Parathyroid adenoma (tissue), 2 donors: ENCODE data around the gene PROM1.

ENCODE experiments used
- H2AFZ ChIP-seq: fragments of 300-600 bp; sonication (generic); one replicate; pipeline ENCODE4 v1.7.0; 2017; ENCODE audit warnings: antibody characterized with exemption, mild to moderate bottlenecking
- H3K27ac ChIP-seq: fragments of 300-600 bp; sonication (generic); one replicate; pipeline ENCODE4 v1.7.0; 2017
- H3K27me3 ChIP-seq: fragments of 300-600 bp; sonication (generic); one replicate; pipeline ENCODE4 v1.7.0; 2017; ENCODE audit warnings: low read length; ENCODE audit not compliant: control insufficient read depth, insufficient read depth
- H3K36me3 ChIP-seq: fragments of 300-600 bp; sonication (generic); one replicate; pipeline ENCODE4 v1.7.0; 2017; ENCODE audit warnings: low read length; ENCODE audit not compliant: control insufficient read depth, insufficient read depth
- H3K4me1 ChIP-seq: fragments of 300-600 bp; sonication (generic); one replicate; pipeline ENCODE4 v1.7.0; 2017; ENCODE audit warnings: control low read depth
- H3K4me2 ChIP-seq: fragments of 300-600 bp; sonication (generic); one replicate; pipeline ENCODE4 v1.7.0; 2017; ENCODE audit warnings: low read length
- H3K4me3 ChIP-seq: fragments of 300-600 bp; sonication (generic); one replicate; pipeline ENCODE4 v1.7.0; 2017; ENCODE audit warnings: low read depth, low read length
- H3K79me2 ChIP-seq: fragments of 300-600 bp; sonication (generic); one replicate; pipeline ENCODE4 v1.7.0; 2017; ENCODE audit warnings: control low read depth
- H3K9ac ChIP-seq: fragments of 300-600 bp; sonication (generic); one replicate; pipeline ENCODE4 v1.7.0; 2017; ENCODE audit warnings: mild to moderate bottlenecking
- H3K9me3 ChIP-seq: fragments of 300-600 bp; sonication (generic); one replicate; pipeline ENCODE4 v1.7.0; 2017; ENCODE audit warnings: low read length; ENCODE audit not compliant: control insufficient read depth
- TF ChIP-seq, protein P1 (sequence below): fragments of 300-600 bp; sonication (generic); IDR thresholded peaks from one replicate; pipeline ENCODE4 v1.7.0; 2017; ENCODE audit warnings: antibody characterized with exemption, mild to moderate bottlenecking
- donor health status: primary hyperparathyroidism.

The PROM1 gene

DNA sequence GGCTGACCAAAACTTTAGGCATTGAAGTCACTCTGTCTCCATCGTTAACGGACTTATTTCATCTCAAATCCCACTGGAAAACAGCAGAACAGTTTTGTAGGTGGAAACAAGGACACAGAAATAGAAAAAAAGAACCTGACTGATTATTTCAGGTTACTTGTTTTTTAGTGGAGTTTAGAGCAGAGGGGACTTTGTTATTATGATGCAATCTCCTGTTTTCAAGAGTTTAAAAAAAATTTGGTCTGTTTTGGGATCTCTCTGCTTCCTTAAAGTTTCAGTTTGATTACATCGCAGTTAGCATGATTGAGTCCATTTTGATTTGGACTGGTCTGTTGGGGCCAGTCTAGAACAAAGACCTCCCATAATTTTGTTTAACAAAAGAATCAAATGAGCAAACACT lies 13.6 kb downstream of the PROM1 start:
- TF ChIP-seq, protein P1, sequence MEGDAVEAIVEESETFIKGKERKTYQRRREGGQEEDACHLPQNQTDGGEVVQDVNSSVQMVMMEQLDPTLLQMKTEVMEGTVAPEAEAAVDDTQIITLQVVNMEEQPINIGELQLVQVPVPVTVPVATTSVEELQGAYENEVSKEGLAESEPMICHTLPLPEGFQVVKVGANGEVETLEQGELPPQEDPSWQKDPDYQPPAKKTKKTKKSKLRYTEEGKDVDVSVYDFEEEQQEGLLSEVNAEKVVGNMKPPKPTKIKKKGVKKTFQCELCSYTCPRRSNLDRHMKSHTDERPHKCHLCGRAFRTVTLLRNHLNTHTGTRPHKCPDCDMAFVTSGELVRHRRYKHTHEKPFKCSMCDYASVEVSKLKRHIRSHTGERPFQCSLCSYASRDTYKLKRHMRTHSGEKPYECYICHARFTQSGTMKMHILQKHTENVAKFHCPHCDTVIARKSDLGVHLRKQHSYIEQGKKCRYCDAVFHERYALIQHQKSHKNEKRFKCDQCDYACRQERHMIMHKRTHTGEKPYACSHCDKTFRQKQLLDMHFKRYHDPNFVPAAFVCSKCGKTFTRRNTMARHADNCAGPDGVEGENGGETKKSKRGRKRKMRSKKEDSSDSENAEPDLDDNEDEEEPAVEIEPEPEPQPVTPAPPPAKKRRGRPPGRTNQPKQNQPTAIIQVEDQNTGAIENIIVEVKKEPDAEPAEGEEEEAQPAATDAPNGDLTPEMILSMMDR: no peak

DNA sequence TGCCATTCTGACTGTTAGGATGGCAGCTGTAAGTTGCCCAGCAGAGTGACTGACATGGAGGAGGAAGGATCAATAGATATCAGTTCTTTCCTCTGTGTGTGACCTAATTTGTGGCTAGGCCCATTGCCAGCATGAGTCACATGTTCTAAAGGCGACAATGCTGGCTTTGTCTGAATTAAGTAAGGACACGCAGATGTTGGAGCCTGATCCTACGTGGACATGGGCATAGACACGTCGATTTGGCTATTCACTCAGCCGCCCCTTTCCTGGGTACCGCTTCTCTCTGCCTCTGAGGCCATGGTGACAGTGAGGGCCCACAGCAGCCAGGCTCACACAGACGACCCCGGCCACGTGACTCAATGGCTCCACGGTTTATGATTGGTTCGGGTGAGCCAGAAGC lies 16.3 kb downstream of the PROM1 start:
- Histone ChIP-seq H3K9ac (no peak overlapping the region), H3K27me3 (no peaks in the 10 kb centered on the region), H3K79me2 (no peaks in the 10 kb centered on the region), H3K27ac (no peak overlapping the region), H3K36me3 (no peaks in the 10 kb centered on the region), H3K4me2 (no peak overlapping the region), H2AFZ (no peak overlapping the region), H3K9me3 (no peaks in the 10 kb centered on the region), H3K4me3 (no peak overlapping the region), H3K4me1 (no peaks in the 10 kb centered on the region)
- TF ChIP-seq, protein P1: no peak

More for the DNA sequence above, 13.6 kb downstream of the PROM1 start:
- Histone ChIP-seq H3K4me2 (no peak overlapping the region), H3K36me3 (no peaks in the 10 kb centered on the region), H2AFZ (no peak overlapping the region), H3K27me3 (no peaks in the 10 kb centered on the region), H3K79me2 (no peaks in the 10 kb centered on the region), H3K9ac (no peak overlapping the region), H3K4me3 (no peak overlapping the region), H3K9me3 (no peaks in the 10 kb centered on the region), H3K27ac (no peak overlapping the region), H3K4me1 (no peaks in the 10 kb centered on the region)

DNA sequence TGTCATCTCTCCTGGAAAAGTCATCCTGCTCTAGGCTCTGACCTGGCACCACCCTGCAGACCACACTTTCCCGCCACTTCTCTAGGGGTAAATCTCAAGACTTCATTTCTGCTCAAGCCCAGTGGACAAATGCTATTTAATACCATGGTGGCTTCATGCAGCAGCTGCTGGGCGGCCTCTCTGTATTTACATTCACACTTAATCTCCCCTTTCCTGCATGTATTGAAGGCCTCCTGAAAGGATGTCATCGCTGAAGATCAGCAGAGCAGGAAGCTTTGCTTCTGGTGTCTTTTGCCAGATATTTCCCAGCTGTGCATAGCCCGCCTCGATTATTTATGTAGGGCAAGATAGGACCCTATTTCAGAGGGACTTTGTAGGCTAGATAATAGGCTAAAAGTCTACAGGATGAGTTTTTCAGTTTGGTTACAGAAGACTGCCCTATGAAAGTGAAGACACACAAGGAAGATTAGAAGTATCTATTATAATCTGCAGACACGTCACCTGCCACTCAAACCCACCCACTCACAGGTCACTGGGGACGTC lies 17.2 kb downstream of the PROM1 start:
- Histone ChIP-seq H2AFZ (no peak overlapping the region), H3K79me2 (no peaks in the 10 kb centered on the region), H3K36me3 (no peaks in the 10 kb centered on the region), H3K4me2 (no peak overlapping the region), H3K27me3 (no peaks in the 10 kb centered on the region), H3K9ac (no peak overlapping the region), H3K4me3 (no peak overlapping the region), H3K27ac (no peak overlapping the region), H3K4me1 (no peaks in the 10 kb centered on the region), H3K9me3 (no peaks in the 10 kb centered on the region)
- TF ChIP-seq, protein P1: no peak

DNA sequence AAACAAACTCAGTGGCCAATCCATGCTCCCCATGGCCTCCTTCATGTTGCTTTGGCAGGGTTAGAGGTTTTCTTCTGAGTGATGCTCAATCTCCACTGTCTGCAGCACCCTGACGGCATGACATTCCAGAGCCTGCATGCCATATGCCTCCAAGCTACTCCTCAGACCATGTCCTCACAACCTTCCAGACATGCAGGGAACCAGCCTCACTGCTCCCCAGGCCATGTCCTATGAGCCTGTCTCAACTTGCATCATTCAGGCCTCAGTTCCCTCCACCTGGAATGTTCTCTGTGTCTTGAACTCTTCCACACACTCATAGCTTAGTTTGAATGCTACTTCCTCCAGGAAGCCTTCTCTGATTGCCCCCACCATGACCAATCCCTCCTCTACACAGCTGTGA lies 18.8 kb downstream of the PROM1 start:
- H3K9ac ChIP-seq: no peak overlapping the region
- H3K79me2 ChIP-seq: no peaks in the 10 kb centered on the region
- H3K36me3 ChIP-seq: no peaks in the 10 kb centered on the region
- H2AFZ ChIP-seq: no peak overlapping the region
- no peak overlapping the region for H3K4me2 ChIP-seq
- no peak overlapping the region for H3K4me3 ChIP-seq
- H3K4me1 ChIP-seq: no peaks in the 10 kb centered on the region
- H3K27ac ChIP-seq: no peak overlapping the region
- H3K9me3 ChIP-seq: no peaks in the 10 kb centered on the region
- H3K27me3 ChIP-seq: no peaks in the 10 kb centered on the region
- TF ChIP-seq, protein P1: no peak

DNA sequence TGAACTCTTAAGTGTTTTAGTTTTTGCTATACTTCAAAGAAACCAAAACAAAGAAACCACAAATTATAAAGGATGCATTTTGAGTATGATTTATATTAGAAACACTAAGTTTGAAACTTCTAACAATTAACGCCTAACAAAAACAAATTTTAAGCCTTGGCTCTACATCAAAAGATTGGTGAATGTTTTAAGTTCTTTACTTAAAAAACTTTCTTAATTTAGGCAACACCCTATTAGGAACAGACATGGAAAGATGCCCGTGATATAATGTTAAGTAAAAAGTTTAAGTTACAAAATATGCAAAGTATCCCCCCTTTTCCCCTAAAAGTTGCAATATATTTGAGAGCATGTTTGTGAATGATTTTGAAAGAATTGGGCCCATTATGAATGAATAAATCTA lies 21.2 kb downstream of the PROM1 start:
- Histone ChIP-seq H3K4me1 (no peaks in the 10 kb centered on the region), H3K27ac (no peak overlapping the region), H3K9me3 (no peaks in the 10 kb centered on the region), H2AFZ (no peak overlapping the region), H3K79me2 (no peaks in the 10 kb centered on the region), H3K4me2 (no peak overlapping the region), H3K4me3 (no peak overlapping the region), H3K9ac (no peak overlapping the region), H3K36me3 (no peaks in the 10 kb centered on the region), H3K27me3 (no peaks in the 10 kb centered on the region)
- TF ChIP-seq, protein P1: no peak
